GM12878 (cell line): ENCODE measurements around the gene PCDHGB5. TPM values are rescaled to one million over a fixed set of nuclear protein-coding genes. Genes with fewer than 3 reads are reported as not detected.

Experiments
- CBX5 ChIP-seq: sonication (generic); IDR thresholded peaks from 2 replicates; pipeline ENCODE4 v1.6.1; 2016; ENCODE audit warnings: low read depth, moderate library complexity, mild to moderate bottlenecking, inconsistent platforms
- MYB ChIP-seq: fragments of 150-350 bp; IDR thresholded peaks from 2 replicates; pipeline ENCODE4 v1.6.1; 2014; ENCODE audit warnings: mild to moderate bottlenecking, low read depth, low read length, borderline replicate concordance
- NBN ChIP-seq: fragments of 450-650 bp; IDR thresholded peaks from 2 replicates; pipeline ENCODE4 v1.6.1; 2016
- NFYA ChIP-seq: IDR thresholded peaks from 2 replicates; pipeline ENCODE4 v1.6.1; 2011; ENCODE audit warnings: low read depth, mild to moderate bottlenecking, low read length, improper control_type of control experiment, borderline replicate concordance
- ZBTB11 ChIP-seq: fragments of 450-650 bp; formaldehyde crosslinking; IDR thresholded peaks from 2 replicates; pipeline ENCODE4 v1.5.0; 2022; ENCODE audit warnings: mild to moderate bottlenecking, missing genetic modification characterization
- ZNF687 ChIP-seq: fragments of 450-650 bp; IDR thresholded peaks from 2 replicates; pipeline ENCODE4 v1.6.1; 2017; ENCODE audit warnings: mild to moderate bottlenecking, moderate library complexity
- polyA plus RNA-seq, 11 experiments: library from polyadenylated mRNA; depleted of rRNA in 4 of 11; unstranded in 6 of 11; stranded (reverse) in 5 of 11; fragments of >200 nt; fragmentation: Nextera tagmentation in 4 of 11; fragmentation: Illumina TruSeq in 1 of 11; extraction: Ambion mirVana in 4 of 11; extraction: Trizol in 1 of 11; gene quantifications; 1 replicate in 1 of 11; 2 replicates in 10 of 11; pipeline versions ENCODE4 v1.2.1 to v1.2.3, GENCODE V29; 2011 to 2016; ENCODE audit warnings: inconsistent platforms in 2 of 11, missing spikeins in 2 of 11, low read depth in 1 of 11
- total RNA-seq, 4 experiments: library from RNA; depleted of rRNA in 3 of 4; stranded (reverse); fragments of >200 nt in 3 of 4; fragmentation: Illumina TruSeq in 1 of 4; extraction: Trizol in 1 of 4; gene quantifications; 2 replicates each; pipeline versions ENCODE4 v1.2.1 to v1.2.3, GENCODE V29; 2013 to 2021

PCDHGB5 gene
- total and polyA plus RNA-seq, 10 of the 15 experiments (the other 5 are each of a cell fraction or from before 2014, with no cell fraction given) = 0.02 to 2.3 (median 1.3) TPM; not detected in 1

GRCh38 chr5:141409598-141410306 lies 12.0 kb downstream of the PCDHGB5 start (continued):
- TF ChIP-seq ZNF687 = no peak
- no peak for TF ChIP-seq NFYA
- TF ChIP-seq MYB = no peak
- no peak for TF ChIP-seq ZBTB11 (CRISPR knock-in tag)
- no peak for TF ChIP-seq NBN
- no peak for TF ChIP-seq CBX5
- TF ChIP-seq, all 136 proteins: peak for 0
